ENCODE data around the gene MNT.

MNT gene

DNA sequence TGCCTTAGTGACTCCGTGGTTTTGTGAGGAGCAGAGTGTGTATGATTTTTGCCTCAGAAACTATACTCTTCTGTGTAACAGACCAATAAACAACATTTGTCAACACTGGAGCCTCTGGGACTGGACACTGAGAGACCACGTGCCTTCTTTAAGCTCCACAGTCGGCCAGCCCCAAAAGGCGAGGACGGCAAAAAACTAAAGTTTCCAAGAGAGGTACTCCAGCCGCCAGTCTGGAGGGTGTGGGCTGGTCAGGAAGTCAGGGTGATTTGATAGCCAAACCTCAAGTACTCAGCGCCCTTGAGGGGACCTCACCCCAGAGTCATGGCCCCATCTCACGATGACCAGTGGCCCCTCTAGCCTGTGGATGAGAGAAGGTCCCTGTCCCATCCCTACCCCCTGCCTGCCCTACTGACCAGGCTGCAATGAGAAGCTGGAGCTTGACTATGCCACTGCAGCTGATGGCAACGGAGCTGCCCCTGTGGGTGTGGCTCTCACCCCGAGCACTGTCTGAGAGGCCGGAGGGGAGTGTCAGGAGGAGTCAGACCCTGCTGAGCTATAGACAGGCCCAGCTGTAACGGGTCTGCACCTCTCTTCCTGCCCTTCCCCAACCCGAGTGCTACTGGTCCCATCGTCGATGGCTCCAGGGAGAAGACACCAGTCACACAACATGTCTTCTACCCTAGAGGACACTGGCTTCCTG, 19.8 kb downstream of the MNT start:
- no peak for DNase-seq (ENCODE audit: low spot score)

DNA sequence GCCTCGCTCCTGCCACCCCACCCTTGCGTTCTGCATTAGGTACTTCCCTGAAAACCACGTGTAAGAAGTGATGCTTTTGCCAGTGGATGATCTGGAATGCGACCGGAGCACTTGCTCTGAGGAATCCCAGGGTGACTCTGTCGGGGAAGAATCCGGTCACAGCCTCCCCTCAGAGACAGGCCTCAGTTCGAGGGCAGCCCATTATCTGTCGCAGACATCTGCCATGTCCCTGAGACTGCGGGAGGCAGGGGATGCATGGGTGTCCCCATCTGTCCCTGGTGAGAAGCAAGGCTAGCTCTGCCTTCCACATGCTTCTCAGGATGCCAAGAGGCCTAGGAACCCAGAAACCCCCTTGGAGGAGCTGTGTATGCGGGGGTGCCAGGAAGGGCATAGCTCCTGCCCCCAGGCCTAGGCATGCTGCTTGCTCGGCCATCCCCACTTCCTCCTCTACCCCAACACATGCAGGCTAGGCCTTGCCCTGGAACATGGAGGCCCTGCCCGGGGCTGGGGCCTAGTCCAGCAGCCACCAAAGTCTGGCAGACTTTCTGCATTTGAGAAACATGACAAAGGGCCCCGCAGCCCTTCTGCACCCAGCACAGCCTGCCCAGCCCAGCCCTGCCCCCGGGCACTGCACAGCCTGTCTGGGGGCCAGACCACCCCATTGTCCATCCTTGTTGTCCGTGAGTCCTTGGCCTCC, 20.5 kb downstream of the MNT start:
- DNase-seq (ENCODE audit: low spot score), result no peak

DNA sequence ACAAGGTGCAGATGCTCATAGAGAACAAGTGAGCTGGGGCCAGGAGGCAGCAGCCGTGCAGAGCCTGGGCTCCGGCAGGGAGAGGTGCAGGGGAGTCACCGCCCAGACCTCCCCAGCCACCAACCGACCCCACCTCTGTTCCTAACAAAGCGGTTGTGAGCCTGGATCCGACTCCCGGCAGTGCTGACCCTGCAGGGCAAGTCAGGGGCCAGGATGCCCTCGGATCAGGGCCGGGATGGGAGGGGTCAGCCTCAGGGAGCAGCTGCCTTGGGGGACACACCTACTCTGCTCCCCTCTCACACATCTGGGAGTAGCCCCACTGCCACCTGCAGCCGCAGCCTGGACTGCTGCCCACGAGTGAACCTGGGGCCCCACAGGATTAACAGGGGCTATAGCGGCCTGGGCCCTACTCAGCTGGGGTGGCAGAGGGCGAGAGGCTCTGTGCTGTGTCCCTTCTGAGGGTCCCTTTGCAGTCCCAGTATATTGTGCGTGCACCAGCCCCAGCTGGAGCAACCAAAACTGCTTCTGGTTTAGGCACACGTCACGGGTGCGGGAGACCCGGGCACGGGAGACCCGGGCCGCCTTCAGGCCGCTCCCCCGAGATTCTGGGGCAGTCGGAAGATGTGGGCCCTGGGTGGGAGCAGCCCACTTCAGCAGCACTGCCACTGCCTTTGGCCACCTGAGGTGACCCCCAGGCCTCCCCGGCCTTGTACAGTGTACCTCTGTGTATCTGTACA, 21.2 kb downstream of the MNT start:
- DNase-seq (ENCODE audit: low spot score), result no peak

DNA sequence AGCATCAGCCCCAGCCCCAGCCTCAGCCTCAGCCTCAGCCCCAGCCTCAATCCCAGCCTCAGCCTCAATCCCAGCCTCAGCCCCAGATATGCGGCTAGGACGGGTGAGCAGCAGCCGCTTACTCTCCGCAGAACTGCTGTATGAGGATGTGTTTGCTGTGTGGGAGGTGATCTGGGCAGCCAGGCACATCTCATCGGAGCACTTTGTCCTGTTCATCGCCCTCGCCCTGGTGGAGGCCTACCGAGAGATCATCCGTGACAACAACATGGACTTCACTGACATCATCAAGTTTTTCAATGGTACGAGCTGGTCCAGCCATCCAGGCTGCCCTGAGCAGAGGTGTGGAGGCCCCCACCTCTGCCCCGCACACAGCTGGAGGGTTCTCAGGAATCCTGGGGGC, 22.0 kb downstream of the MNT start:
- no peak for DNase-seq (ENCODE audit: low spot score)

GRCh38 chr17:2377659-2378058, 23.2 kb downstream of the MNT start:
- DNase-seq (ENCODE audit: low spot score), result no peak

- no peak for DNase-seq (ENCODE audit: low spot score)
These were observed 24.8 kb downstream of the MNT start for GRCh38 chr17:2376107-2376506.

DNA sequence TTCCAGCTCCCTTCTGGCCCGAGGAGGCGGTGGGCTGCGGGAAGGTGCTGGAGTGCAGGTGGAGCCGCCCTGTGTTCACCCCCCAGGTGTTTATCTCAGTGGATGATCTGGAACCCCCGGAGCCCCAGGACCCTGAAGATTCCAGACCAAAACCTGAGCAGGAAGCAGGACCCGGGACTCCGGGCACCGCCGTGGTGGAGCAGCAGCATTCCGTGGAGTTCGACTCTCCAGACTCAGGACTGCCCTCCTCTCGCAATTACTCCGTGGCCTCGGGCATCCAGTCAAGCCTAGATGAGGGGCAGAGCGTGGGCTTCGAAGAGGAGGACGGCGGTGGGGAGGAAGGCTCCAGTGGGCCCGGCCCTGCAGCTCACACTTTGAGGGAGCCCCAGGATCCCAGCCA, 25.5 kb downstream of the MNT start:
- no peak for DNase-seq (ENCODE audit: low spot score)

- DNase-seq (ENCODE audit: low spot score), result no peak
These were observed 26.1 kb downstream of the MNT start for GRCh38 chr17:2374549-2375285.

- DNase-seq (ENCODE audit: low spot score), result no peak
These were observed 27.7 kb downstream of the MNT start for GRCh38 chr17:2373179-2373578.

- no peak for DNase-seq (ENCODE audit: low spot score)
These were observed 28.2 kb downstream of the MNT start for GRCh38 chr17:2372681-2373080.

DNA sequence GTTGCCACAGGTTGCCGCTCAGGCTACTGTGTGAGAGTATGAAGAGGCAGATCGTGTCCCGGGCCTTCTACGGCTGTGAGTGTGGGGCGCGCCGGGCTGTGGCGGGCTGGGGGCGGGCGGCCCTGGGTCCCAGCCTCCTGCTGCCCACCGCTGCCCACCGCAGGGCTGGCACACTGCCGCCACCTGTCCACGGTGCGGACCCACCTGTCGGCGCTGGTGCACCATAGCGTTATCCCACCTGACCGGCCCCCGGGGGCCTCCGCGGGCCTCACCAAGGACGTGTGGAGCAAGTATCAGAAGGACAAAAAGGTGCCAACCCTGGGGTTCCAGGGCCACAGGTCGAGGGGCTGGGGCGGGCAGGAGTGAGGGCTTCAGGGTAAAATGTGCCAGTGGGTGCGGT, 28.7 kb downstream of the MNT start:
- DNase-seq (ENCODE audit: low spot score), result no peak

DNA sequence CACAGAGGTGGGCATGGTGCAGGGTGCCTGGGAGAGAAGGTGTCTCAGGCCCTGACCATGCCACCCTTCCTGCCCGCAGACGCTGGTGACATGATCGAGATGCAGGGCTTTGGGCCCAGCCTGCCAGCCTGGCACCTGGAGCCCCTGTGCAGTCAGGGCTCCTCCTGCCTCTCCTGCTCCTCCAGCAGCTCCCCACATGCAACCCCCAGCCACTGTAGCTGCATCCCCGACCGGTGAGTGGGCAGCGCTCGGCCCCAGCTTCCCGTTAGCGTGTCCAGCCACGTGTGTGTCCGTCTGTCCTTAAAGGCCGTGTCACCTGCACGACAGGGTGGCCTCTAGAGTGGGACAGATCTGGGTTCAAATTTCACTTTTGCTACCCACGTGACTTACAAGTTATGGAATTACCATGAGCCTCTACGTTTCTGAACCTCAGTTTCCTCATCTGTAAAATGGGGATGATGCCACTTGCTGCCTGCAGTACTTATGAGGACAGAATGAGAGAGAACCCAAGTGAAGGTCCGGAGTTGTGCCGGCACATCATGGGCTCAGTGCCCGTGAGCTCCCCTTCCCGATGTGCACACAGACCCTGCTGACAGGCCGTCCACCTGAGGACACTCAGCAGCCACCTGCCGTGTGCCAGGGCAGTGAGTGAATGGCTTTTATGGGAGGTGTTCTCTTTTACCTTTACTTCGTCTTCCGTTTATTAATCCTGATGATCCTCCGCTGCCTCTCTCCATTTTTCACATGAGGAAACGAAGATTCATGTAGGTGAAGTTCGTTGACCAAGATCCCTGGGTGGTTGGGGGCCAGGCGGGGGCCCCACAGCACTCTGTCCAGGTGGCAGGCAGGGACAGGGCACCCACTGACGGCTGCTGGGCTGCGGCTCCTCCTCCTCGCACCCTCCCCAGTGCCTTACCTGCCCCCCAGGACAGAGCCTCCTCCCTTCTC, 29.4 kb downstream of the MNT start:
- DNase-seq (ENCODE audit: low spot score), result no peak

GRCh38 chr17:2370211-2370589, 30.7 kb downstream of the MNT start:
- no peak for DNase-seq (ENCODE audit: low spot score)

GRCh38 chr17:2369551-2370210, 31.2 kb downstream of the MNT start:
- no peak for DNase-seq (ENCODE audit: low spot score)

- no peak for DNase-seq (ENCODE audit: low spot score)
These were observed 31.8 kb downstream of the MNT start for GRCh38 chr17:2369039-2369438.

DNA sequence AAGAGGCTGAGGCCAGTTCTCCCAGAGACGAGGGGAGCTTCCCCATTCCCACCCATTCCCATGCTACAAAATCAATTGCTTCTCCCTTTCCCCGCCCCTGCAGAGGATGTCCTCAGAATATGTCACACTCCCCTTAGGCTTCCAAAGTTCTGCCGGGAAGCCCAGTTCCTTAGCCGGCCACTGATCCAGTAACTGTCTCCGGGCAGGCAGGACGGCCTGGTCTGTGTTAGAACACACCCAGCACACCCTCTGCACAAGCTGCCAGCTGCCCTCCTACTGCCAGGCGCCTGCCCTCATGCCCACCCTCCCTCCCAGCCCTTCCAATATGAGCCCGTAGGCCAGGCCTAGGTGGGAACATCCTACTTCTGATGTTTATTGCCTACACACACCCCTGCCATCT, 32.5 kb downstream of the MNT start:
- no peak for DNase-seq (ENCODE audit: low spot score)

- DNase-seq (ENCODE audit: low spot score), result no peak
These were observed 33.9 kb downstream of the MNT start for GRCh38 chr17:2366747-2367494.

DNA sequence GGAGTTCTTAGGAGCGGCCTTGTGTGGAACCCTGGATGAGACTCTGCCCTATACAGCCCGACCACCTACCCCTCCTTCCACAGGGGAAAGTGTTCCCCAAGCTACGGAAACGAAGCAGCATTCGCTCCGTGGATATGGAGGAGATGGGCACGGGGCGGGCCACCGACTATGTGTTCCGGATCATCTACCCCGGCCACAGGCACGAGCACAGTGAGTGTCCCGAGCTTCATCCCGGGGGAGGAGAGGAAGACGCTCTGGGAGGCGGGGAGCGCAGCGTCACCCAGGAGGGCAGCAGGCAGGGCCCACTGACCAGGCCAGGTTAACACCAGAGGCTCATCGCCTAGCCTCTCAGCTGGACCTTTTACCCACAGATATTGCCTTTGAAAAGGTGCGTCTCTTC, 35.7 kb downstream of the MNT start:
- no peak for DNase-seq (ENCODE audit: low spot score)

DNA sequence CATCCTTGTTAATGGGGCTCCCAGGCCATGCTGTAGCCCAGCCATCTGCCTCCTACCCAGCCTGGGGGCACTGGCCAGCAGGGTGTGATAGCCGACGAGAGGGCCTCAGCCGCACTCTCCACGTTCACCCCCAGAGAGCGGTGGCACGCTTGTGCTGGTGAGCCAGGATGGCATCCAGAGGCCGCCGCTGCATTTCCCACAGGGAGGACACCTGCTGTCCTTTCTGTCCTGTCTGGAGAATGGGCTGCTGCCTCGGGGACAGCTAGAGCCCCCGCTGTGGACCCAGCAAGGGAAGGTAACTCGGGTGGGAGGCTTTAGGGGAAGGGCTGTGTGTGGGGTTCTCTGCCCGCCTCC, 36.1 kb downstream of the MNT start:
- no peak for DNase-seq (ENCODE audit: low spot score)

All from germinal center (tissue), 1 donor.